Hippocampal formation (tissue), 2 donors: ENCODE data around the gene MAP1S.

Experiments
- DNase-seq, 2 donors: peaks; one replicate each; lab custom pipeline; 2025; lab: John Stamatoyannopoulos, UW

Gene MAP1S

DNA sequence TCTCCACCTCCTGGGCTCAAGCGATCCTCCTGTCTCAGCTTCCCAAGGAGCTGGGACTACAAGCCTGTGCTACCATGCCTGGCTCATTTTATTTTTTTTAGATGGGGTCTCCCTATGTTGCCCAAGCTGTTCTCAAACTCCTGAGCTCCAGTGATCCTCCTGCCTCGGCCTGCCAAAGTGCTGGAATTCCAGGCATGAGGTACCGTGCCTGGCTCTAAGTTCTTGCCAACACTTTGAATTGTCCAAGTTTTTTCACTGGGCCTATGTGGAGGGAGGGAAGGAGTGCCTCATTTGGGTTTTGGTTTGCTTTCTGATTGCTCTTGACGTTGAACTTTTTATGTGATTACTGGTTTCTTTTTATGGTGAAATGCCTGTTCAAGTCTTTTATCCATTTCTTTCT is 26.7 kb upstream of the MAP1S start:
- DNase-seq: no peak

GRCh38 chr19:17695198-17695597 is 24.1 kb upstream of the MAP1S start:
- no peak for DNase-seq

DNA sequence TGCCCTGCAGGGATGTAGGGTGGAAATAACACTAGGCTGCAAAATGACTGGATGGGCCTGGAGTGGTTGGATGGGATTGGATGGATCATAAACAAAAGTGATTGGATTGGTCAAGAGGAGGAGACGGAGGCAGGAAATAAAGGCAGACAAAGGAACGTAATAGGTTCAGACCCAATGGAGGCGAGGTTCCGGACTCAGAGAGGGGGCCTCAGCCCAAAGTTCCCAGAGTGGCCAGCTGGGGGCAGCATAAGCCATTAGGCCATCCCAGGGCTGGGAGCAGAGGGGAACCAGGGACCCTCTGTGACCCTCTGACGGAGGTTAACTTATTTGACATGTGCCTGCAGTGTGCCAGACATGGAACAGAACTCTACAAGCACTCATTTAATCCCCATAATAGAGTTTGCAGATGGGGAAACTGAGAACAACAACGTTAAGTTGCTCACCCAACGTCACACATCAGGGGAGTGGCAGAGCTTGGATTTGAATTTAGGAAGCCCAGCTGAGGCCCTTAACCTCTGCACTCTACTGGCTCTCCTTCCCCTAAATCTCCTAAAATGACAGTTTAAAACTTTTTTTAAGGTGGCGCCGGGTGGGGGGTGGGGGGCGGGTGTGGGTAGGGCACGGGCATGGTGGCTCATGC is 15.3 kb upstream of the MAP1S start:
- peak; percentile 28 to 34 for DNase-seq

- peak in 1 of 2 donors; percentile 29 for DNase-seq
Observed at GRCh38 chr19:17706750-17707181, 12.5 kb upstream of the MAP1S start.

DNA sequence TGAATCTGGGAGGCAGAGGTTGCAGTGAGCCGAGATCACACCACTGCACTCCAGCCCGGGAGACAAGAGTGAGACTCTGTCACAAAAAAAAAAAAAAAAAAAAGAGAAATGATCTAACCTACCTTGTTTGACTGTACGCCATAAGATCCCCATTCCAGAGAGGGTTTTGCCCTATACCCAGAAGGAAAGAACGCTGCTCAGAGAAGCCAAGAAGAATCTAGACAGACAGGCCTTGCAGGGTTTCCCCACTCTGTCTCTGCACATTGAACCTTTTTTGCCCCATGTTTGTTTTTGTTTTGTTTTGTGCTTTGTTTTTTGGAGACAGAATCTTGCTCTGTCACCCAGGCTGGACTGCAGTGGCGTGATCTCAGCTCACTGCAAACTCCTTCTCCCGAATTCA is 7.4 kb upstream of the MAP1S start:
- DNase-seq: no peak

GRCh38 chr19:17716309-17716929 is 2.9 kb upstream of the MAP1S start:
- DNase-seq: no peak

GRCh38 chr19:17718550-17718946 is 732 bp upstream of the MAP1S start:
- no peak for DNase-seq

DNA sequence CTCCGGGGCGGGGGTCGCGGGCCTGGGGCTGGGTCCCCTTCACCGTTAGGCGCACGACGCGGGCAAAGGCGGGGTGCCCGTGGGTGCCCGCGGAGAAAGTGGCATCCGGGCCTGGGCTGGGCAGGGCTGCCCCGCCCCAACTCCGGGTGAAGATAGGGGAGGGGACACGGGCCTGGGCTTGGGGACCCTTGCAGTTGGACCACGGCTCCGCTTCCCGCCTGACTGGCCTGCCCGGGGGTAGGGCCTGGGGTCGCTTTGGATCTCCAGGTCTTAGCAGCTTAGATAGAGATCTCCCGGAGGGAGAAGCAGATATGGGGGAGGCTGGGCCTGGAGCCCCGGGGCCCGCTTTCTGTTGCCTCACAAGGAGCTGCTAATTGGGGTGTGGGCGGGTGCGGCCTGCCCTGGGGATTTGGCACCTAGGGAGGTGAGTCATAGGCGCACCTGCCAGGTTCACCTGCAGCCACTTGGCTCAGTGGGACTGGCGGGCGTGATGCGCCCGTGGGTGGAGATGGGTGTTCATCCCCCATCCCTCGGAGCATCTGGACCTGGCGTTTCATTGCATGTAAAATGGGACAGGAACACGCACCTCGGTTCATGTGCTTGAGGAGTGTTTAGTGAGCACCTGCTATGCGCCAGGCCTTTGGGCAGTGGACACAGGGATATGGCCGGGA is 585 bp downstream of the MAP1S start:
- no peak for DNase-seq

DNA sequence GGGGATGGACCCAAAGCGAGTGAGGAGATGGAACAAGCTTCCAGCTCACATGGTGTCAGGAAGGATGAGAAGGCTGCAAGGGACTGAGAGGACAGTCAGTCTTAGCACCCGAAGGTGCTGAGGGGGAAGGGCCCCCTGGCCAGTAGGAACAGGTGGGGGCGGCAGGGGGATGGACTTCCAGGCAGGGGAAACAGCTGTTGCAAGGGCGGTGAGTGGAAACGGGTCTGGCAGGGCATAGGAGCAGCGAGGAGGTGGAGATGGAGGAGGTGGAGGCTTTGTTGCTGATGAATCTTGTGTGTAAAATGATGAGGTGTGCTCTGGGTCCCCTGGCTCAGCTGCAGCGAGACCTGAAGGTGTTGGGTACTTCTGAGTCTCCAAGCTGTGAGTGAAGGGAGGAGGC is 1.2 kb downstream of the MAP1S start:
- DNase-seq: no peak

DNA sequence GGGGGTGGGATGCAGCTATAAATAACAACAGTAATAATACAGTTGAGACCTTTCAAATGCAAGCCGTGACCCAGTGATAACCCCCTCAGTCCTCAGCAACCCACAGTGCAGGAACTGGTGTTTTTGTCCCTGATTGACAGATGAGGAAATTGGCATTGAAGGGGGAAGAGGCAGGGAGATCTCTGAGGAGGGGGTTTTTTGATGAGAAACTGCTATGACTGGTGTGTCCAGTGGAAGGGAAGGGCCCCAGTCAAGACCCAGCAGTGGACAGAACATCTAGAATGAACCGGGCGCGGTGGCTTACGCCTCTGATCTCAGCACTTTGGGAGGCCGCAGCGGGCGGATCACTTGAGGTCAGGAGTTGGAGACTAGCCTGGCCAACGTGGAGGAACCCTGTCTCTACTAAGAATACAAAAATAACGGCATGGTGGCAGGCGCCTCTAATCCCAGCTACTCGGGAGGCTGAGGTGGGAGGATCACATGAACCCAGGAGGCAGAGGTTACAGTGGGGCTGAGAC is 1.9 kb downstream of the MAP1S start:
- DNase-seq: no peak

DNA sequence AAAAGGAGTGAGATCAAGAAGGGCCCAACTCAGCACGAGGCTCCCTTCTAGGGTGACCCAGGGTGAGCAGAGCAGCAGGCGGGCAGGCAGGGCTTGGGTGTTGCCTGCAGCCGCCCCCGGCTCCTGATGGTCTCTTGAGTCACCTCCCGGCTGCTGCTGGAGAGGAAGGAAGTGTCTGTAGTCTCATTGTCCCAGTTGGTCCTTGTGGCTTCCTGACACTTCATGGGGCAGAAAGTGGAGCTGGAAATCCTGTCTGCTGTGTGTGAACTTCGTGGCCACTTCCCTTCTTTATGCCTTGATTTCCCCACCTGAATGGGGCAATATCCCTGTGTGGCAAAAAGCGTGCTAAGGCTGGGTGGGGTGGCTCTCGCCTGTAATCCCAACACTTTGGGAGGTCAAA is 2.5 kb downstream of the MAP1S start:
- no peak for DNase-seq

- DNase-seq: no peak
Observed at GRCh38 chr19:17722655-17723240, 3.5 kb downstream of the MAP1S start.

- DNase-seq: no peak
Observed at GRCh38 chr19:17724655-17725054, 5.4 kb downstream of the MAP1S start.

DNA sequence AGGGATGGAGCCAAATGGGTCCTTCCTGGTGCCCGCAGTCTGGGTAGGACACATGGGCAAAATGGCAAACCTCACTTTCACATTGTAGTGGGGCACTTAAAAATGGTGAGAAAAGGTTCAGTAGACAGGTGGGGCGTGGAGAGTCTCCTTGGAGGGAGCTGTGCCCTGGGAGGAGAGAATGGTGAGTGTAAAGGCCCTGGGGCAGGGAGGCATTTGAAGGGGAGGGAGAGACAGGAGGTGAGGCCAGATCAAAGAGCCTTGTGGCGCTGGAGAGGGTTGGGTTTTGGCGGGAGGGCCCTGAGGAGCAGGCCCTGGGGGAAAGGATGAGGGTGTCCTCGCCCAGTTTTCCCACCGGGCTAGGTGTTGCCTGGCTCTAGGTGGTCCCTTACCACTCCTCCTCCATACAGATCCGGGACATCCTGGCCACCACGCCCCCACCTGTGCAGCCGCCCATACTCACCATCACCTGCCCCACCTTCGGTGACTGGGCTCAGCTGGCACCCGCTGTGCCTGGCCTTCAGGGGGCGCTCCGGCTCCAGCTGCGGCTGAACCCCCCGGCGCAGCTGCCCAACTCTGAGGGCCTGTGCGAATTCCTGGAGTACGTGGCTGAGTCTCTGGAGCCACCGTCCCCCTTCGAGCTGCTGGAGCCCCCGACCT is 6.3 kb downstream of the MAP1S start:
- no peak for DNase-seq

- DNase-seq: no peak
Observed at GRCh38 chr19:17726136-17726741, 7.0 kb downstream of the MAP1S start.

GRCh38 chr19:17726964-17727773 is 7.9 kb downstream of the MAP1S start:
- DNase-seq: no peak

- no peak for DNase-seq
Observed at GRCh38 chr19:17727843-17728242, 8.6 kb downstream of the MAP1S start.

GRCh38 chr19:17733127-17733526 is 13.8 kb downstream of the MAP1S start:
- DNase-seq: no peak

- DNase-seq: no peak
Observed at GRCh38 chr19:17734146-17734545, 14.9 kb downstream of the MAP1S start.

GRCh38 chr19:17735410-17735809 is 16.1 kb downstream of the MAP1S start:
- DNase-seq: no peak

- no peak for DNase-seq
Observed at GRCh38 chr19:17737690-17738153, 18.4 kb downstream of the MAP1S start.
